ENCODE measurements around the gene PDE9A.
"Not testable (repeated sequence)": the region's sequence is repeated elsewhere in the genome, so short reads cannot be mapped to it uniquely, and the experiment has no call there.

PDE9A gene

DNA sequence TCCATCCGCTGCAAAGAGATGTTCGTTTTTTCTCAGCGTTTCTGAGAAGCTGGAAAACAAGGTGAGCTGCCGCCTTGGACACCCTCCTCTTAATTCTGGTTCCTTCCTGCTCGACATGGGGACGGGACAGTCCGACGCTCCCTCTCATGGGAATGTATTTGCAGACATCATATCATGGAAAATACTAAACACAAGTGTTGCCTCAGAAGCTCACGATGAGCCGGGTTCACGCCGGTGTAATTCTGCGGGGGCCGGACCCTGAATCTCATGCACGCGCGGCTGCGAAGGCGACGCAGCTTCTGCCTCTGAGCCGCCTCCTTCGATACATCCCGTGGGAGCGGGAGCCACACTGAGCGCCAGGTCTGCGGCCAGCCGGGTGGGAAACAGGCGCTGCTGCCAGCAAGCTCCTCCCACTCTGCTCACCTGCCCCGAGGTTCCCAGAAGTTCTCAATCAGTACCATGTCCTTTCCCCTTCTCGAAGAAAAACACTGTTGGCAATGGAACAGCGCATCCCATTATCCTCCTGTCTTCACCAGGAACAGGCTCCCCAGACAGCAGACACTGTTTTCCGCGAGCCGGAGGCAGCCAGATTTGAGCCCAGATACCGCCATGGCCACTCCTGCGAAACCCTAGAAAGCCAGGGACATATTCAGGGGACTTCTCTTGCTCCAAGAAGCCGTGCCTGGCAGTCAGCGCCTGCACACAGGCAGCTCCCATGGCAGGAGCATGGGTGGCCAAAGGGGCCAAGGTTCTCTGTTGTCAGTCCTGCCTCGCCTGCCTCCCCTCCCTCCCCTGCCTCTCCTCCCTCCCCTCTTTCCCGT is 127.9 kb downstream of the PDE9A start:
- DNase-seq, result no peak

DNA sequence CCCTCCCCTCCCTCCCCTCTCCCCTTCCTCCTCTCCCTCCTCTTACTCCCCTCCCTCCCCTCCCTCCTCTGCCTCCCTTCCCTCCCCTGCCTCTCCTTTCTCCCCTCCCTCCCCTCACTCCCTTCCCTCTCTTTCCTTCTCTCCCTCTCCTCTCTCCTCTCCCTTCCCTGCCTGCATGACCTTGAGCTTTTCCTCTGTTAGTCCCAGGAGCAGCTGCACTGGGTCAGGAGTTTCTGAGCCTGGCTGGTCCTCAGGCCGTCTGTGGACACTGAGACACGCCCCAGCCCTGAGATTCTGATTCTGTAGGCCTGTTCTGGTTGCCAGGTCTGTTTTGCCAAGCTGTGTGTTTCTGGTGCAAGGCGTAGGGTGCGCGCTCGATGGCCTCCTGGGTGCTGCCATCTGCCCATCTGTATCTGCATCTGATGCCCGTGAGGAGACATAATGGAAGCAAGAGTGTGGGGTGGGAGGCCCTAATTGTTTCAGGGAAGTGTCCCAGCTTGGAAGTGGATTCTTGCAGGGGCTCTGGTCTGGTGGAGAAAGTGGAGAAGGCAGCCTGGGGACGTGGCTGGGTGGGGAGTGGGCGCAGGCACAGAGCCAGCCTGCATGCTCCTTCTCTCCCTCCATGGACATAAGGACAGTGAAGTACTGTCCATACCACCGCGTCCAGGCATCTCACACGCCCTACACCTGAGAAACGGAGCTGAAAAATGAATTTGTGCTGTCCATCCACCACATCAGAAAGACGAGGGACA is 128.7 kb downstream of the PDE9A start:
- DNase-seq, result no peak

DNA sequence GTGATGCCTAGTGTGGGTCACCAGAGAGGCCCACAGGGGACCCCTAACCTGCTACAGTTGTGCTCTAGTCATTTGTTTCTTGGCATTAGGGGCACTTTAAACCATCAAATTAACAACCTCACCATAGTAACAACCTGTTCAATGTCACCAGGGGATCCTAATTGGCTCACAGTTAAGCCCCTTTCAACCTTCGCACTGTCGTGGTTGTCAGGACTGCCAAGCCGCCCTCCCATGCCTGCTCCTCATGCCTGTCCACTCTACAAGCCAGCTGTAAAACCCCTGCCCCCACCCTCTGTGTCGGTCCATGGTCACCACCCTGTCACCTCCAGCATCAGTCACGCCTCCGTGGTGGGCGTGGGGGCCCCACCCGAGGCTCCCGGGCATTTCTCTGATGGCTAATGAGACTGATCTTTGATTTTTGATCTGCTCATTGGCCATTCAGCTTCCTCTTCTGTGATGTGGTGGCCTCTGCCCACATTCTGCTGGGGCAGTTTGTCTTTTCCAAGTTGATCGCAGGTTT is 129.4 kb downstream of the PDE9A start:
- DNase-seq, result no peak

- DNase-seq, result peak in 1 of 2 experiments; percentile 21
Measured at GRCh38 chr21:42784276-42784675, 130.9 kb downstream of the PDE9A start.

DNA sequence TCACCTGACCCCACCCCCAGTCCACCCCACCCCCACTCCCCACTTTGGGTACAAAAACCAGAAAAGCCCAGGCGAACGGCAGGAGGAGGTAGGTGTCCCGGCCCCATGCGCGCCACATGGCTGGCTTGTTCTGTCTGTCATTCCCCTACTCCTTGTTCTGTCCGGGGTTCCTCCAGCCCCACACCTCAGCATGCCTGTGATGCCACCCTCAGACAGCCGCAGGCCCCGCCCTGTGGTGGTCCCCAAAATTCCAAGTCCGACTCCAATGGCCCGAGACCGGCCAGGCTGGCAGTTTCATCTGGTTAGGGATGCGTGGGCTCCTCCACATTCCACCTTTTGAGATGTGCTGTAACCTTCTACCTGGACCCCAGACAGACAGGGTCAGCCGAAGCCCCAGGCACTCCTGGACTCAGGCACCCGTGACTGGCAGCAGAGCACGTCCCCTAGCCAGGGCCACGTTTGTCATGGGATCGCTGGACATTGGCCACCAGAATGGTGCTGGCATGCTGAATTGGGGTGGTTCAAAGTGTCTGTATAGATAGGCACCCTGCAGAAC is 131.6 kb downstream of the PDE9A start:
- DNase-seq, result no peak

- no peak for DNase-seq
Measured at GRCh38 chr21:42785666-42786427, 132.4 kb downstream of the PDE9A start.

- DNase-seq, result no peak
Measured at GRCh38 chr21:42786884-42787283, 133.5 kb downstream of the PDE9A start.

GRCh38 chr21:42787613-42788012 is 134.2 kb downstream of the PDE9A start:
- no peak for DNase-seq

- DNase-seq, result no peak
Measured at GRCh38 chr21:42790520-42791065, 137.2 kb downstream of the PDE9A start.

GRCh38 chr21:42793774-42794173 is 140.4 kb downstream of the PDE9A start:
- DNase-seq, result no peak

DNA sequence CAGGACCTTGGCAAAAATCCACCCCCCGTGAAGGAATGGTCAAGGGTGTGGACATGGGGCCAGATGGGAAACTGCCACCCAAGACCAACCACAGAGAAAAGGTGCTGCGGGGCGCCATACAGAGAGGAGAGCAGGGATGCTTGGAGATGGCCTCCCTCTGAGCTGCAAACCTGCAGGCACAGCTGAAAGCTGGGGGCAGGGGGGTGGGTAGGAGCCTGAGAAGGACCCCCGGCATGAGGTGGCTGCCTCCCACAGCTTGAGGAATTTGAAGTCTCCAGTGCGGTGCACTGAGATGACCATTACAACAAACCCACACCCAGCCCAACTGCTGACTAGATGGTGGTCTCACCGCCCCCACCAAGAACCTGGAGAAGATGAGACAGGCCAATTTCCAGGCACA is 141.1 kb downstream of the PDE9A start:
- no peak for DNase-seq

GRCh38 chr21:42796327-42797062 is 143.1 kb downstream of the PDE9A start:
- no peak for DNase-seq

- DNase-seq, result no peak
Measured at GRCh38 chr21:42797522-42797921, 144.1 kb downstream of the PDE9A start.

DNA sequence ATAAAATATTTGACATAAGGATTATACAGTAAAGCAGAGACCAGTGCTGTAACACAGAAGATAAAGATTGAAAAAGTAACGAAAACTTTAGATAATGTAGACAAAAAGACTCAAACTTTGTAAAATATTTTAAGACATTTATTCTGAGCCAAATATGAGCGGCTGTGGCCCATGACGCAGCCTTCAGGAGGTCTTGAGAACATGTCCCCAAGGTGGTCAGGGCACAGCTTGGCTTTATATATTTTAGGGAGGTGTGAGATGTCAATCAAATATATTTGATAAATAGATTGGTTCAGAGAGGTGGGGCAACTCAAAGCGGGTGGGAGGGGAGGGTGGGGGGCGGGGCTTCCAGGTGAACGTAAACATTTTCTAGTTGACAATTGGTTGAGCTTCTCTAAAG is 144.7 kb downstream of the PDE9A start:
- DNase-seq, result no peak

GRCh38 chr21:42799516-42799915 is 146.1 kb downstream of the PDE9A start:
- DNase-seq, result no peak

DNA sequence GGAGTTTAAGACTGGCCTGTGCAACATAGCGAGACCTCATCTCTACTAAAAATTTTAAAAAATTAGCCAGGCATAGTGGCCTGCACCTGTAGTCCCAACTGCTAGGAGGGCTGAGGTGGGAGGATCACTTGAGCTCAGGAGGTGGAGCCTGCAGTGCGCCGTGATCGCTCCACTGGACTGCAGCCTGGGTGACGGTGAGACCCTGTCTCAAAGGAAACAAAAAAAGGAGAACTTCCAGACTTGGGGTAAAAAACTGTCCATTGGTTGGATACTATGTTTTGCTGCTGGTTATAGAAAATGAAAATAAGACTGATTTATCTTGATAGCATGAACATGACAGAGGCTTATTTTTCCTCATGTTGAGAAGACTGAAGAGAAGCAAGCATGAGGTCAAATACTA is 146.5 kb downstream of the PDE9A start:
- DNase-seq, result no peak

DNA sequence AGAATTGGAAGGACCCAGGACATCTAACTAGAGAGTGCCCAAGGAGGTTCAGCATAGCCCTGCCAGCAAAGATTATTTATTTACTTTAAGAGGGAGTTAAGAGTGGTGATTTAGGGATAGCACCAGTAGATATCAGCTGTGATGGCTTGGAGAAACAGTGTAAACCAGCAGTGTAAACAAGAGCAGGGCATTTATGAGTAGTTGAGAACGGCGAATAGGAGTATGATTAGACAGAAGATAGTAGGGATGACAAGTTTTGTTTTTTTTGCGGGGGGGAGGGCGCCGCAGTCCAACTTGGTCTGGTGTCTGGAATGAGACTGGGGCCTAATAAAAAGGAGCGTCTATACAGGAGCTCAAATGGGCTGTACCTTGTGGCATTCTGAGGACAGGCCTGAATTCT is 148.2 kb downstream of the PDE9A start:
- DNase-seq, result not testable (repeated sequence)

DNA sequence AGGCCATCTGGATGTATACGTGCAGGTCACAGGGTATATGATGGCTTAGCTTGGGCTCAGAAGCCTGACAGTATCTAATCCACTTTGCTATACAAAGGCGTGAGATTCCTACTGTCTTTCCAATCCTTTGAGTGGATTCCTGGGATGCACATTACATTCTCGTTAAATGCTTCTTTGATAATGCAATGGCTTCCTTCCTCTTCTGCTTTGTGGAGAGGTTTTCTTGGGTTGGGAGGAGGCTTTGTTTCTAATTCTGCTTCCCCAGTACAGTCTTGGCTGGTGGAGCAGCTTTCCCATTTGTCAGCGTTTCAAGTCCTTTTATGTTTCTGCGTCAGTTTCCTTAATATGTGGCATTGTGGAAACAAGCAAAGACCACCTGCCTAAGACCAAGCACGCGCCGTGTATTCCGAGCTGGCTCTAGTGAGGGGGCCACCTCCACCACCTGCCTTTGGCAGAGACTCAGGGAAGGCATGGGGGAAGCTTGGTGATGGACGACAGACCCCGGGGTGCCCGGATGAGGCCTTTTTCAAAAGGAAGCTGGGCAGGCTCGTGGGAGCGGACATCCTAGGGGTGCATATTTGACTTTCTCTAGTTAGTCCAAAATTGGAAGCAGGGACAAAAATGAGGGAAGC is 153.2 kb downstream of the PDE9A start:
- DNase-seq, result no peak

GRCh38 chr21:42807293-42807895 is 154.0 kb downstream of the PDE9A start:
- not testable (repeated sequence) for DNase-seq

DNA sequence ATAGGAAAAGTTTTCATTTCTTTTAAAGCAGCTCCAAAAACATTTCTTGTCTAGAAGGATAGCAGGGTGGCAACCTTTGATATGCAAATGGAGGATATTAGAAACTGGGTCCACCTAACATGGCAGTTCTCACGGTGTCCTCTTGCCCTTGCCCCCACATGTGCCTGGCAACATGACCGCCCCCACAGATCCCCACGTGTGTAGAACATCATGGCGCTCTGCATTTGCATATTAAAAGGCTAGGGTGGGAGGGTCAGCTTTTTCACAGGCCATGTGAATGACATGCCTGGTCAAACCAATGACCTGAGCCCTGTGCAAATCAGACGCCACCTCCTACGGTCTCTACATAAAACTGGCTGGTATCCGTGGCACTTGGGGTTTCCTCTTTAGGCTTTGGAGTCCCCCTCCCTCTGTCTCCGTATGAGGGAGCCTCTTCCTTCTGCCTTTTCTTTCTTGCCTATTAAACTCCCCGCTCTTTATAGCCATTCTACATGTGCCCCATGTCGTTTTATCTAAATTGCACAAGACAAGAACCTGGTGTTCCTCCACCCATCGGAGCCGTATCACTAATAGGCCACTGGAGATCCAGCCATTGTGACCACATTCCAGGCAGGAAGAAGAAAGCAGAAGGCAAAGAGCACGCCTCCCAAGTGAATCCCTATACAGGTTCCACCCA is 154.7 kb downstream of the PDE9A start:
- no peak for DNase-seq

Measured in stimulated activated CD4-positive, alpha-beta T cell treated with anti-CD3 and anti-CD28 coated beads, Interleukin-4, amount 100 ng/mL, for 4 hours (primary cell).